Measurements from ENCODE around the gene MYO16. TPM values are rescaled to one million over a fixed set of nuclear protein-coding genes. Genes with fewer than 3 reads are reported as not detected.

The MYO16 gene
- total and polyA plus RNA-seq, 12 donors = 0.56 to 2.4 (median 1.4) TPM

GRCh38 chr13:109154546-109154945 lies 525.1 kb downstream of the MYO16 start:
- no peak overlapping the region for H3K27ac ChIP-seq
- WGBS, 4 donors = 56 to 66% (median 57%) methylated on average over 8 of the region's 8 CpGs
- no peak for DNase-seq
- intact Hi-C loops (cut with DNase I) = no loop called here
- no peak for TF ChIP-seq POLR2A (IDR thresholded peaks at IDR 0.05)
- TF ChIP-seq CTCF (IDR thresholded peaks at IDR 0.05) = no peak
- peaks cover 0 to 13% of the 10 kb centered on the region in 2 donors for H3K4me1 ChIP-seq (replicated peaks in 1 of 2)
- no peak overlapping the region for H3K4me3 ChIP-seq
- no peaks in the 10 kb centered on the region for H3K36me3 ChIP-seq (replicated peaks in 1 of 2)
- H3K27me3 ChIP-seq = no peaks in the 10 kb centered on the region
- no peaks in the 10 kb centered on the region for H3K9me3 ChIP-seq (replicated peaks in 1 of 3)

- 81 to 86% (median 83%) methylated on average over 13 of the region's 13 CpGs for WGBS, 4 donors
- no peak overlapping the region for H3K27ac ChIP-seq
- no peaks in the 10 kb centered on the region for H3K9me3 ChIP-seq (replicated peaks in 1 of 3)
- intact Hi-C loops (cut with DNase I) = no loop called here
- DNase-seq = no peak
- no peaks in the 10 kb centered on the region for H3K27me3 ChIP-seq
- peaks cover 0 to 16% of the 10 kb centered on the region in 2 donors for H3K4me1 ChIP-seq (replicated peaks in 1 of 2)
- H3K4me3 ChIP-seq = no peak overlapping the region
- TF ChIP-seq POLR2A (IDR thresholded peaks at IDR 0.05) (no peak), CTCF (IDR thresholded peaks at IDR 0.05) (no peak)
- no peaks in the 10 kb centered on the region for H3K36me3 ChIP-seq (replicated peaks in 1 of 2)
Observed at GRCh38 chr13:109154966-109155761, 525.8 kb downstream of the MYO16 start.

- Histone ChIP-seq H3K4me3 (no peak overlapping the region), H3K27ac (peak overlapping the region in 2 of 5 donors; percentile 31 to 33), H3K36me3 (replicated peaks in 1 of 2) (no peaks in the 10 kb centered on the region), H3K4me1 (replicated peaks in 1 of 2) (peaks cover 0 to 12% of the 10 kb centered on the region in 2 donors), H3K27me3 (no peaks in the 10 kb centered on the region), H3K9me3 (replicated peaks in 1 of 3) (no peaks in the 10 kb centered on the region)
- peak in 1 of 2 donors; percentile 10 for TF ChIP-seq POLR2A (IDR thresholded peaks at IDR 0.05)
- TF ChIP-seq CTCF (IDR thresholded peaks at IDR 0.05) = no peak
- 65 to 76% (median 68%) methylated on average over 16 of the region's 16 CpGs for WGBS, 4 donors
- intact Hi-C loops (cut with DNase I) = no loop called here
- peak in 1 of 7 donors; percentile 33 for DNase-seq
Observed at GRCh38 chr13:109156181-109156935, 526.9 kb downstream of the MYO16 start.

GRCh38 chr13:109157275-109157674 lies 527.9 kb downstream of the MYO16 start:
- Histone ChIP-seq H3K4me1 (replicated peaks in 1 of 2) (peaks cover 0 to 11% of the 10 kb centered on the region in 2 donors), H3K27me3 (no peaks in the 10 kb centered on the region), H3K27ac (no peak overlapping the region), H3K4me3 (no peak overlapping the region), H3K36me3 (replicated peaks in 1 of 2) (no peaks in the 10 kb centered on the region), H3K9me3 (replicated peaks in 1 of 3) (no peaks in the 10 kb centered on the region)
- 72 to 90% (median 79%) methylated on average over 5 of the region's 5 CpGs for WGBS, 4 donors
- intact Hi-C loops (cut with DNase I) = no loop called here
- no peak for TF ChIP-seq POLR2A (IDR thresholded peaks at IDR 0.05)
- no peak for TF ChIP-seq CTCF (IDR thresholded peaks at IDR 0.05)
- no peak for DNase-seq
